HepG2 (cell line): ENCODE measurements around the gene SNX2. TPM values are rescaled to one million over a fixed set of nuclear protein-coding genes. Genes with fewer than 3 reads are reported as not detected.
A peak's percentile ranks its signal among the peaks of the same experiment; 100 is the strongest.

Experiments
- ARNTL ChIP-seq: sonication (generic); formaldehyde crosslinking; IDR thresholded peaks from 2 replicates; pipeline ENCODE4 v1.4.0; 2020; ENCODE audit warnings: mild to moderate bottlenecking, missing genetic modification reagents
- CCDC6 ChIP-seq: sonication (generic); formaldehyde crosslinking; IDR thresholded peaks from 2 replicates; pipeline ENCODE4 v1.8.1; 2022; ENCODE audit warnings: mild to moderate bottlenecking, missing genetic modification reagents, moderate library complexity
- DNMT1 ChIP-seq: sonication (generic); formaldehyde crosslinking; IDR thresholded peaks from 2 replicates; pipeline ENCODE4 v1.5.1; 2020; ENCODE audit warnings: mild to moderate bottlenecking, missing genetic modification reagents
- FLYWCH1 ChIP-seq: sonication (generic); formaldehyde crosslinking; IDR thresholded peaks from 2 replicates; pipeline ENCODE4 v1.8.1; 2023; ENCODE audit warnings: mild to moderate bottlenecking, missing genetic modification reagents
- GTF3A ChIP-seq: sonication (generic); formaldehyde crosslinking; conservative IDR thresholded peaks from 2 replicates; pipeline ENCODE4 v1.4.0; 2020; ENCODE audit warnings: mild to moderate bottlenecking, missing genetic modification reagents
- HES4 ChIP-seq: sonication (generic); formaldehyde crosslinking; IDR thresholded peaks from 2 replicates; pipeline ENCODE4 v1.9.0; 2021; ENCODE audit warnings: mild to moderate bottlenecking, missing genetic modification reagents, borderline replicate concordance
- JUN ChIP-seq: sonication (generic); formaldehyde crosslinking; IDR thresholded peaks from 2 replicates; pipeline ENCODE4 v1.4.0; 2020; ENCODE audit warnings: mild to moderate bottlenecking, missing genetic modification reagents
- NR2F2 ChIP-seq: IDR thresholded peaks from 2 replicates; pipeline ENCODE4 v1.6.1; 2012; ENCODE audit warnings: low read depth, inconsistent platforms, borderline replicate concordance
- NR2F6 ChIP-seq, 2 experiments: IDR thresholded peaks; 2 replicates each; pipeline ENCODE4 v1.6.1; 2016; ENCODE audit warnings: antibody characterized with exemption in 1 of 2, mild to moderate bottlenecking in 1 of 2
- ONECUT2 ChIP-seq: sonication (generic); formaldehyde crosslinking; IDR thresholded peaks from 2 replicates; pipeline ENCODE4 v1.4.0; 2020; ENCODE audit warnings: missing genetic modification reagents
- PHF20 ChIP-seq: sonication (generic); formaldehyde crosslinking; IDR thresholded peaks from 2 replicates; pipeline ENCODE4 v1.5.0; 2020; ENCODE audit warnings: mild to moderate bottlenecking, missing genetic modification reagents
- POGZ ChIP-seq: sonication (generic); formaldehyde crosslinking; IDR thresholded peaks from 2 replicates; pipeline ENCODE4 v1.4.0; 2020; ENCODE audit warnings: mild to moderate bottlenecking, missing genetic modification reagents
- RCOR2 ChIP-seq: IDR thresholded peaks from 2 replicates; pipeline ENCODE4 v1.6.1; 2016; ENCODE audit warnings: missing biosample characterization, missing genetic modification reagents
- SNAI1 ChIP-seq: sonication (generic); formaldehyde crosslinking; IDR thresholded peaks from 2 replicates; pipeline ENCODE4 v1.5.0; 2020; ENCODE audit warnings: mild to moderate bottlenecking, missing genetic modification reagents, borderline replicate concordance
- STAG1 ChIP-seq: sonication (generic); formaldehyde crosslinking; IDR thresholded peaks from 2 replicates; pipeline ENCODE4 v1.4.0; 2020; ENCODE audit warnings: missing genetic modification reagents
- TIGD3 ChIP-seq: sonication (generic); formaldehyde crosslinking; IDR thresholded peaks from 2 replicates; pipeline ENCODE4 v1.5.1; 2020; ENCODE audit warnings: mild to moderate bottlenecking, missing genetic modification reagents, borderline replicate concordance
- ZC3H4 ChIP-seq: sonication (generic); formaldehyde crosslinking; IDR thresholded peaks from 2 replicates; pipeline ENCODE4 v1.4.0; 2020; ENCODE audit warnings: missing genetic modification reagents, borderline replicate concordance
- ZFP41 ChIP-seq: sonication (generic); formaldehyde crosslinking; IDR thresholded peaks from 2 replicates; pipeline ENCODE4 v1.4.0; 2020; ENCODE audit warnings: mild to moderate bottlenecking, missing genetic modification reagents, borderline replicate concordance
- ZFY ChIP-seq: sonication (generic); formaldehyde crosslinking; IDR thresholded peaks from 2 replicates; pipeline ENCODE4 v1.4.0; 2020; ENCODE audit warnings: missing genetic modification reagents
- ZMYM3 ChIP-seq: sonication (generic); formaldehyde crosslinking; IDR thresholded peaks from 2 replicates; pipeline ENCODE4 v1.5.1; 2020; ENCODE audit warnings: mild to moderate bottlenecking, missing genetic modification reagents
- ZNF362 ChIP-seq: sonication (generic); formaldehyde crosslinking; IDR thresholded peaks from 2 replicates; pipeline ENCODE4 v1.4.0; 2020; ENCODE audit warnings: missing genetic modification reagents, mild to moderate bottlenecking, borderline replicate concordance
- ZNF501 ChIP-seq: sonication (generic); formaldehyde crosslinking; IDR thresholded peaks from 2 replicates; pipeline ENCODE4 v1.5.1; 2020; ENCODE audit warnings: mild to moderate bottlenecking, moderate library complexity, missing genetic modification reagents
- ZNF547 ChIP-seq: sonication (generic); formaldehyde crosslinking; IDR thresholded peaks from 2 replicates; pipeline ENCODE4 v1.5.1; 2020; ENCODE audit warnings: mild to moderate bottlenecking, missing genetic modification reagents
- ZNF792 ChIP-seq: IDR thresholded peaks from 2 replicates; pipeline ENCODE4 v1.6.1; 2016
- ZSCAN22 ChIP-seq: sonication (generic); formaldehyde crosslinking; IDR thresholded peaks from 2 replicates; pipeline ENCODE4 v1.4.0; 2020; ENCODE audit warnings: mild to moderate bottlenecking, missing genetic modification reagents
- polyA plus RNA-seq, 8 experiments: library from polyadenylated mRNA; depleted of rRNA in 3 of 8; stranded (reverse) in 7 of 8; unstranded in 1 of 8; fragments of >200 nt; fragmentation: Illumina TruSeq in 4 of 8; extraction: Trizol in 4 of 8; gene quantifications; 2 replicates each; pipeline versions ENCODE4 v1.2.1 to v1.2.3, GENCODE V29; 2011 to 2016; ENCODE audit warnings: low read depth in 4 of 8, missing spikeins in 1 of 8, mixed read lengths in 1 of 8; ENCODE audit not compliant: insufficient read depth in 1 of 8
- total RNA-seq, 5 experiments: library from RNA; depleted of rRNA; stranded (reverse); fragments of >200 nt; fragmentation: Illumina TruSeq; extraction: Trizol; gene quantifications; 2 replicates each; pipeline ENCODE4 v1.2.3, GENCODE V29; 2016; ENCODE audit warnings: low read depth in 1 of 5
- TF ChIP-seq, protein P1 (sequence below): sonication (generic); formaldehyde crosslinking; IDR thresholded peaks from 2 replicates; pipeline ENCODE4 v1.5.0; 2020; ENCODE audit warnings: mild to moderate bottlenecking, missing genetic modification reagents

Gene SNX2
- total and polyA plus RNA-seq, 2 of the 13 experiments (the other 11 are each of a cell fraction or from before 2014, with no cell fraction given): 26.4 to 78.8 TPM

DNA sequence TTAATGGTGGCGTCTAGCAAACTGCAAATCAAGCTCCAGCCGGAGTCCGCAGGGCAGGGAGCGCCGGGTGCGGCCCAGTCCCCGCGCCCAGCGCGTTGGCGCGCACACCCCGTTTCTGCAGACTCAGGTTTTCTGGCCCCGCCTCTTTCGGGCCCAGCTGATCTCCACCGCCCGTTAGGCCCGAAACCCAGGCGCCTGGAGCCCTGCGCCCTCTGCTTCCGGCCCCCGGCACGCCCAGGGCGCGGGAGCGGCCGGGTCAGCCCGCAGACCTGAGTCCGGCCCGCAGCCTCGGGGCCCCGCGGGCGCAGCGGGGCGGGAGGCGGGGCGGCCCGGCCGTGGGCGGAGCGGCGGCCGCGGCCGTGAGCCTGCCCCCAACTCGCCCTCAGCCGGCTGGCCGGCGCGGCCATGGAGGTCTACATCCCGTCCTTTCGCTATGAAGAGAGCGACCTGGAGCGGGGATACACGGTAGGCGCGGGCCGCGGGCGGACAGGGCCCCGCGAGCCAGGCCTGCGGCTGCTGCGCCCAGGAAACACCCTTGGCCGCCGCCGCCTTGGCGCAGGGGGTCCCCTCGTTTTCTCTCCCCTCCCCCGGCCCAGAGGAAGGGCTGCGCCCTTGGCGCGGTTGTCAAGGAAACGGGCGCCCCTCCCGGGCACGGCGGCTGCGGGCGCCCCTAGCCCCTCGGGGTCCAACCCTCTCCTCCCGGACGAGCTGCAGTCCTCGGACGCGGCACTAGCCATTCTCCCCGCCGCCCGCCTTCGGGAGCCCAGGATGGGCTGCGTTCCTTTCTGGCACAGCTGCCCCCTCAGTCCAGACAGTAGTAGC, 70.6 kb downstream of the SNX2 start, which contains the start of gene SNX24 (continued):
- TF ChIP-seq ZSCAN22 (CRISPR knock-in tag) (no peak), JUN (CRISPR knock-in tag) (no peak), NR2F2 (no peak; the same call in 1 of the 2 replicates), GTF3A (CRISPR knock-in tag) (0 out of 2 replicates have a peak, but pooled peaks have one; percentile 42), PHF20 (peak; percentile 56; the same call in 1 of the 2 replicates), ZNF362 (no peak), SNAI1 (CRISPR knock-in tag) (0 out of 2 replicates have a peak, but pooled peaks have one; percentile 36), DNMT1 (CRISPR knock-in tag) (peak; percentile 52; the same call in 1 of the 2 replicates), TIGD3 (CRISPR knock-in tag) (no peak), STAG1 (CRISPR knock-in tag) (peak; percentile 18; the same call in 1 of the 2 replicates), ZNF501 (CRISPR knock-in tag) (0 out of 2 replicates have a peak, but pooled peaks have one; percentile 38), ZNF547 (CRISPR knock-in tag) (0 out of 2 replicates have a peak, but pooled peaks have one; percentile 2), ONECUT2 (CRISPR knock-in tag) (no peak), CCDC6 (CRISPR knock-in tag) (peak; percentile 78; the same call in 1 of the 2 replicates), RCOR2 (CRISPR knock-in tag) (no peak), HES4 (CRISPR knock-in tag) (peak; percentile 13; the same call in 1 of the 2 replicates), ZFY (CRISPR knock-in tag) (peak; percentile 97), POGZ (CRISPR knock-in tag) (peak; percentile 64), ZNF792 (CRISPR knock-in tag) (peak; percentile 48; the same call in 1 of the 2 replicates), NR2F6 (IDR thresholded peaks at IDR 0.05) (no peak), NR2F6 (CRISPR knock-in tag; IDR thresholded peaks at IDR 0.05) (0 out of 2 replicates have a peak, but pooled peaks have one; percentile 43), ZC3H4 (CRISPR knock-in tag) (no peak), ZFP41 (CRISPR knock-in tag) (no peak), ARNTL (CRISPR knock-in tag) (peak; percentile 23; the same call in 1 of the 2 replicates), FLYWCH1 (CRISPR knock-in tag) (peak; percentile 38; the same call in 1 of the 2 replicates), ZMYM3 (CRISPR knock-in tag) (no peak)
- TF ChIP-seq, protein P1, sequence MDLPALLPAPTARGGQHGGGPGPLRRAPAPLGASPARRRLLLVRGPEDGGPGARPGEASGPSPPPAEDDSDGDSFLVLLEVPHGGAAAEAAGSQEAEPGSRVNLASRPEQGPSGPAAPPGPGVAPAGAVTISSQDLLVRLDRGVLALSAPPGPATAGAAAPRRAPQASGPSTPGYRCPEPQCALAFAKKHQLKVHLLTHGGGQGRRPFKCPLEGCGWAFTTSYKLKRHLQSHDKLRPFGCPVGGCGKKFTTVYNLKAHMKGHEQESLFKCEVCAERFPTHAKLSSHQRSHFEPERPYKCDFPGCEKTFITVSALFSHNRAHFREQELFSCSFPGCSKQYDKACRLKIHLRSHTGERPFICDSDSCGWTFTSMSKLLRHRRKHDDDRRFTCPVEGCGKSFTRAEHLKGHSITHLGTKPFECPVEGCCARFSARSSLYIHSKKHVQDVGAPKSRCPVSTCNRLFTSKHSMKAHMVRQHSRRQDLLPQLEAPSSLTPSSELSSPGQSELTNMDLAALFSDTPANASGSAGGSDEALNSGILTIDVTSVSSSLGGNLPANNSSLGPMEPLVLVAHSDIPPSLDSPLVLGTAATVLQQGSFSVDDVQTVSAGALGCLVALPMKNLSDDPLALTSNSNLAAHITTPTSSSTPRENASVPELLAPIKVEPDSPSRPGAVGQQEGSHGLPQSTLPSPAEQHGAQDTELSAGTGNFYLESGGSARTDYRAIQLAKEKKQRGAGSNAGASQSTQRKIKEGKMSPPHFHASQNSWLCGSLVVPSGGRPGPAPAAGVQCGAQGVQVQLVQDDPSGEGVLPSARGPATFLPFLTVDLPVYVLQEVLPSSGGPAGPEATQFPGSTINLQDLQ (CRISPR knock-in tag): peak; percentile 18; the same call in 1 of the 2 replicates
